Ectodermal cell (in vitro differentiated cells): Measurements from ENCODE around the gene HIF1A.
"Not testable (repeated sequence)": the region's sequence is repeated elsewhere in the genome, so short reads cannot be mapped to it uniquely, and the experiment has no call there.

ENCODE experiments used
- H3K27ac ChIP-seq: 2 replicates; pipeline ENCODE4 v1.7.0; 2013; ENCODE audit warnings: mild to moderate bottlenecking, low read depth, low read length; ENCODE audit not compliant: insufficient read depth, poor library complexity, severe bottlenecking
- H3K27me3 ChIP-seq: 2 replicates; pipeline ENCODE4 v1.7.0; 2013; ENCODE audit warnings: mild to moderate bottlenecking, low read length; ENCODE audit not compliant: insufficient read depth, control insufficient read depth, poor library complexity, severe bottlenecking
- H3K36me3 ChIP-seq: one replicate; pipeline ENCODE4 v1.7.0; 2013; ENCODE audit warnings: low read length; ENCODE audit not compliant: control insufficient read depth, insufficient read depth
- H3K4me1 ChIP-seq: one replicate; pipeline ENCODE4 v1.7.0; 2013; ENCODE audit warnings: low read length; ENCODE audit not compliant: control insufficient read depth, insufficient read depth
- H3K4me3 ChIP-seq: 2 replicates; pipeline ENCODE4 v1.7.0; 2013; ENCODE audit warnings: low read depth, low read length, control low read depth; ENCODE audit not compliant: insufficient read depth
- H3K9me3 ChIP-seq: 2 replicates; pipeline ENCODE4 v1.7.0; 2013; ENCODE audit warnings: mild to moderate bottlenecking, low read length, moderate library complexity; ENCODE audit not compliant: control insufficient read depth
- WGBS, 2 experiments: methylation state at CpG; one replicate each; pipeline ENCODE4 v1.1.7; 2013; ENCODE audit warnings: missing lambda C conversion rate in 2 of 2; 5-methylcytosine and 5-hydroxymethylcytosine counted together

Gene HIF1A

DNA sequence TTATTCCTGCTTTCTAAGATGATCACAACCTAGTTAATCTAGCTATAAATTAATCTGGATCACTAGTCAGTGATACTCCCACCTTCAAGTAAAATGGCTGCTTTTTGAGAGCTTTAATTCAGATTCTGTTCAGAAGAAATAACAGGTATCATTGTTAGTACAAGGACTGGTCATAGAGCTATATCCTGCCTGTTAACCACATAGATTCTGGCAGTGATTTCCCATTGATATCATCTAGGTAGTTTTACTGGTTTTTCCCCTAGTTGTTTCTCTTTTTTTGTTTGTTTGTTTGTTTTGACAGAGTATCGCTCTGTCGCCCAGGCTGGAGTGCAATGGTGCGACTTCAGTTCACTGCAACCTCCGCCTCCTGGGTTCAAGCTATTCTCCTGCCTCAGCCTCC, 39.0 kb upstream of the HIF1A start:
- H3K4me1 ChIP-seq: no peaks in the 10 kb centered on the region
- no peak overlapping the region for H3K27ac ChIP-seq
- no peaks in the 10 kb centered on the region for H3K27me3 ChIP-seq
- WGBS, 2 experiments: 94 to 95% methylated on average over 4 of the region's 4 CpGs
- H3K9me3 ChIP-seq: no peaks in the 10 kb centered on the region
- no peaks in the 10 kb centered on the region for H3K36me3 ChIP-seq
- no peak overlapping the region for H3K4me3 ChIP-seq

DNA sequence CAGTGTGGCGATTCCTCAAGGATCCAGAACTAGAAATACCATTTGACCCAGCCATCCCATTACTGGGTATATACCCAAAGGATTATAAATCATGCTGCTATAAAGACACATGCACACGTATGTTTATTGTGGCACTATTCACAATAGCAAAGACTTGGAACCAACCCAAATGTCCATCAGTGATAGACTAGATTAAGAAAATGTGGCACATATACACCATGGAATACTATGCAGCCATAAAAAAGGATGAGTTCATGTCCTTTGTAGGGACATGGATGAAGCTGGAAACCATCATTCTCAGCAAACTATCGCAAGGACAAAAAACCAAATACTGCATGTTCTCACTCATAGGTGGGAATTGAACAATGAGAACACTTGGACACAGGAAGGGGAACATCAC, 37.2 kb upstream of the HIF1A start:
- H3K27ac ChIP-seq, H3K4me3 ChIP-seq, H3K4me1 ChIP-seq, H3K9me3 ChIP-seq, H3K36me3 ChIP-seq, H3K27me3 ChIP-seq: not testable (repeated sequence)
- WGBS, 2 experiments: no CpG with 5 or more reads among the region's 3 CpGs

GRCh38 chr14:61659582-61659981, 35.7 kb upstream of the HIF1A start:
- 100% methylated on average over 1 of the region's 2 CpGs for WGBS, 2 experiments

GRCh38 chr14:61661471-61662400, 33.6 kb upstream of the HIF1A start:
- H3K4me3 ChIP-seq: no peak overlapping the region

More at GRCh38 chr14:61659582-61659981, 35.7 kb upstream of the HIF1A start:
- no peaks in the 10 kb centered on the region for H3K9me3 ChIP-seq
- no peak overlapping the region for H3K4me3 ChIP-seq
- H3K36me3 ChIP-seq: no peaks in the 10 kb centered on the region
- H3K27ac ChIP-seq: no peak overlapping the region
- no peaks in the 10 kb centered on the region for H3K27me3 ChIP-seq
- no peaks in the 10 kb centered on the region for H3K4me1 ChIP-seq

DNA sequence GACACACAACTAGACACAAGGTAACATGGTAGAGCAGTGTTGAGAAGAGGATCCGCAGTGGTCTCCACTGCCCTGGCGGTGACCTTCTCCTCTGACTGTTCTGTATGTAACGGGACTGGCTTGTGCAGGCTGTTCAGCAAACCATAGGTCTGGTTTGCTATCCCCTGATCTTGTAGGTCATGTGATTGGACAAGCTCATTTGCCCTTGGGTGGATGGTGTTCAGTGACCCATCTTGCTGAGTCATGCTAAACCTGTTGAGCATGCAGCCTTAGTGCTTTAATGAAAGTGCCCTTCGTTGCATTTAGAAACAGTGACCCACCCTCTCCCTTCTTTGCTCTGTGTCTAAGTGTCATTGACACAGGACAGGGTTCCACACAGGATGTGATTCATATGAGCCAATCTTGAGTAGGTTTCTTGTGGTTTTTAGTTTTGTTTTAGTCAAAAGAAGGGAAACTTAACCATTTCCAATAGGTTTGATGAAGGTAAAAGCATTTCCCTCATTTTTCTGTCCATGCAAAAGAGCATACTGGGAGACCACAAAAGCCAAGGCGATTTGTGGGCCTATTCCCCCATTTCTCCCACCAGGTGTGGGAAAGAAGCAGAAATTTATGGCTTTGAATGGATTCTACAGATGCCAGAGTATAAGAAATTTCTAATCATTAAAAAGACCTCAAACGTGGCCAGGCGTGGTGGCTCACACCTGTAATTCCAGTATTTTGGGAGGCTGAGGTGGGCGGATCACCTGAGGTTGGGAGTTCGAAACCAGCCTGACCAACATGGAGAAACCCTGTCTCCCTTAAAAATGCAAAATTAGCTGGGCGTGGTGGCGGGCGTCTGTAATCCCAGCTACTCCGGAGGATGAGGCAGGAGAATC, 32.6 kb upstream of the HIF1A start:
- Histone ChIP-seq H3K27me3 (no peaks in the 10 kb centered on the region), H3K4me3 (no peak overlapping the region), H3K36me3 (no peaks in the 10 kb centered on the region), H3K9me3 (no peaks in the 10 kb centered on the region), H3K4me1 (no peaks in the 10 kb centered on the region), H3K27ac (no peak overlapping the region)
- 90 to 95% methylated on average over 13 of the region's 13 CpGs for WGBS, 2 experiments

More at GRCh38 chr14:61661471-61662400, 33.6 kb upstream of the HIF1A start:
- Histone ChIP-seq H3K27me3 (no peaks in the 10 kb centered on the region), H3K9me3 (no peaks in the 10 kb centered on the region), H3K4me1 (no peaks in the 10 kb centered on the region), H3K27ac (no peak overlapping the region), H3K36me3 (no peaks in the 10 kb centered on the region)
- WGBS, 2 experiments: 91 to 95% methylated on average over 6 of the region's 6 CpGs

DNA sequence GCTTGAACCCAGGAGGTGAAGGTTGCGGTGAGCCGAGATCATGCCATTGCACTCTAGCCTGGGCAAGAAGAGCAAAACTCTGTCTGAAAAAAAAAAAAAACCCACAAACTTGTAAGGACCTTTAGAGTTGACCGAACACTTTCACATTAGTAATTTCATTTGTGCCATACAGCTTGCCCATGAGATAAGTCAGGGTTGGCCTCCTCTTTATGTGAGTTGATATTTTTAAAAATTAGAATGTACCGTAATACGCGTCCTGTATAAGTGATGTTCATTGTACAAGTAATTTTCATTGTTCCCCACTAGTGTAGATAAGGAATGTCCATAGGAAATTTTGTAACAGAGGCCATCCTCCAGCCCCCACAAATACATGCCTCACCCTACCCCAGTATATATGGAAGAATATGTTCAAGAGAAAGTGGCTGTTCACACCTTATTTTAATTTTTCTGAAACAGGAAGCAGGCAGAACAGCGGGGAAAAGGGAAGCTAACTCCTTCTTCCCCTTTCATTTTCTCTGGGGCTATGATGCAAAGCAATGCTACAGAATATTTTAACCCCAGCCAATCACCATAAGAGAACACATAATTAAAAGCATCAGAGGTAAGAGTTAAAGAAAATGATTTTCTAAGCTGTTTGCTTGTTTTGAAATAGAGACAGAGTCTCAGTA, 31.9 kb upstream of the HIF1A start:
- 63 to 84% methylated on average over 4 to 7 of the region's 7 CpGs for WGBS, 2 experiments
- Histone ChIP-seq H3K9me3 (no peaks in the 10 kb centered on the region), H3K36me3 (no peaks in the 10 kb centered on the region), H3K27me3 (no peaks in the 10 kb centered on the region), H3K4me3 (no peak overlapping the region), H3K27ac (no peak overlapping the region), H3K4me1 (no peaks in the 10 kb centered on the region)

- no peak overlapping the region for H3K27ac ChIP-seq
- no peak overlapping the region for H3K4me3 ChIP-seq
- no peaks in the 10 kb centered on the region for H3K27me3 ChIP-seq
- WGBS, 2 experiments: 92 to 96% methylated on average over 1 of the region's 1 CpG
- no peaks in the 10 kb centered on the region for H3K36me3 ChIP-seq
- no peaks in the 10 kb centered on the region for H3K4me1 ChIP-seq
- H3K9me3 ChIP-seq: no peaks in the 10 kb centered on the region
These were observed 27.0 kb upstream of the HIF1A start for GRCh38 chr14:61668282-61668681.

DNA sequence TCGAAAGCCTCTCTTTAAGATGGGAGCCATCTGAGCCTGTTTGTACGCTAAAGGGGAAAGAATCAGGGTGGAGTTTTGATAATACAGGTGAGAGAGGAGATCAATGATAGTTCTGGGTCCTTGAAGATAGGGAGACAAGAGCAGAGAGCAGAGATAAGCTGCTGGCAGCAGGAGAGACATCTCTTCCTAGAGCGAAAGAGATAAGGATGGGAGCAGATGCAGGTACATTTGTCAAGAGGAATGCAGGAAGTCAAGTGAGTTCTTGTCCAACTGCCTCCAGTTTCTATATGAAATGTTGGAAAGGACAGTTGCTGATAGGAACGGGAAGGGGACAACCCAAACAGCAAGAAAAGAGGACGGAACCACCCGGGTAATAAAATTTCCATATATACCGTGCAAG, 24.7 kb upstream of the HIF1A start:
- Histone ChIP-seq H3K4me1 (no peaks in the 10 kb centered on the region), H3K4me3 (no peak overlapping the region), H3K9me3 (no peaks in the 10 kb centered on the region), H3K36me3 (no peaks in the 10 kb centered on the region), H3K27me3 (no peaks in the 10 kb centered on the region), H3K27ac (no peak overlapping the region)
- 66 to 70% methylated on average over 4 to 6 of the region's 7 CpGs for WGBS, 2 experiments

GRCh38 chr14:61671082-61671481, 24.2 kb upstream of the HIF1A start:
- H3K9me3 ChIP-seq: no peaks in the 10 kb centered on the region
- no peaks in the 10 kb centered on the region for H3K4me1 ChIP-seq
- 93 to 100% methylated on average over 2 to 3 of the region's 3 CpGs for WGBS, 2 experiments
- no peak overlapping the region for H3K27ac ChIP-seq
- no peaks in the 10 kb centered on the region for H3K27me3 ChIP-seq
- H3K4me3 ChIP-seq: no peak overlapping the region
- no peaks in the 10 kb centered on the region for H3K36me3 ChIP-seq

- Histone ChIP-seq H3K27me3 (no peaks in the 10 kb centered on the region), H3K9me3 (no peaks in the 10 kb centered on the region), H3K4me1 (no peaks in the 10 kb centered on the region), H3K27ac (no peak overlapping the region), H3K4me3 (no peak overlapping the region), H3K36me3 (no peaks in the 10 kb centered on the region)
- 91 to 94% methylated on average over 7 of the region's 7 CpGs for WGBS, 2 experiments
These were observed 22.5 kb upstream of the HIF1A start for GRCh38 chr14:61672796-61673195.
